Activated naive CD8-positive, alpha-beta T cell treated with anti-CD3 and anti-CD28 coated beads, Interleukin-2, amount 50 U/mL, for 24 hours (primary cell): ENCODE results near the gene TOM1L2.

Source experiments
- ATAC-seq: fragments of 150-1000 bp; cut with Tn5 transposase; one replicate; pipeline ENCODE4 v1.10.0; 2021
- DNase-seq: peaks from one replicate; pipeline ENCODE4 v3.0.0; 2021
- H3K27ac Mint-ChIP-seq: one replicate; pipeline ENCODE4 v1.8.0; 2021; ENCODE audit warnings: mild to moderate bottlenecking, mixed read lengths
- H3K27me3 Mint-ChIP-seq: one replicate; pipeline ENCODE4 v1.8.0; 2021; ENCODE audit warnings: mixed read lengths
- H3K36me3 Mint-ChIP-seq: one replicate; pipeline ENCODE4 v1.8.0; 2021; ENCODE audit warnings: low read depth, mixed read lengths
- H3K4me1 Mint-ChIP-seq: one replicate; pipeline ENCODE4 v1.8.0; 2021; ENCODE audit warnings: mixed read lengths
- H3K4me3 Mint-ChIP-seq: one replicate; pipeline ENCODE4 v1.8.0; 2021; ENCODE audit warnings: mild to moderate bottlenecking, moderate library complexity, mixed read lengths
- H3K9me3 Mint-ChIP-seq: one replicate; pipeline ENCODE4 v1.8.0; 2021; ENCODE audit warnings: mixed read lengths

TOM1L2 gene

GRCh38 chr17:17840751-17841591 lies 131.2 kb downstream of the TOM1L2 start:
- H3K36me3 Mint-ChIP-seq: peaks cover under 1% of the 10 kb centered on the region
- H3K9me3 Mint-ChIP-seq: no peaks in the 10 kb centered on the region
- peaks cover 39% of the 10 kb centered on the region for H3K4me1 Mint-ChIP-seq
- DNase-seq (no peak), ATAC-seq (no peak)
- peak overlapping the region; percentile 79 for H3K27ac Mint-ChIP-seq
- H3K27me3 Mint-ChIP-seq: no peaks in the 10 kb centered on the region
- peak overlapping the region; percentile 69 for H3K4me3 Mint-ChIP-seq

DNA sequence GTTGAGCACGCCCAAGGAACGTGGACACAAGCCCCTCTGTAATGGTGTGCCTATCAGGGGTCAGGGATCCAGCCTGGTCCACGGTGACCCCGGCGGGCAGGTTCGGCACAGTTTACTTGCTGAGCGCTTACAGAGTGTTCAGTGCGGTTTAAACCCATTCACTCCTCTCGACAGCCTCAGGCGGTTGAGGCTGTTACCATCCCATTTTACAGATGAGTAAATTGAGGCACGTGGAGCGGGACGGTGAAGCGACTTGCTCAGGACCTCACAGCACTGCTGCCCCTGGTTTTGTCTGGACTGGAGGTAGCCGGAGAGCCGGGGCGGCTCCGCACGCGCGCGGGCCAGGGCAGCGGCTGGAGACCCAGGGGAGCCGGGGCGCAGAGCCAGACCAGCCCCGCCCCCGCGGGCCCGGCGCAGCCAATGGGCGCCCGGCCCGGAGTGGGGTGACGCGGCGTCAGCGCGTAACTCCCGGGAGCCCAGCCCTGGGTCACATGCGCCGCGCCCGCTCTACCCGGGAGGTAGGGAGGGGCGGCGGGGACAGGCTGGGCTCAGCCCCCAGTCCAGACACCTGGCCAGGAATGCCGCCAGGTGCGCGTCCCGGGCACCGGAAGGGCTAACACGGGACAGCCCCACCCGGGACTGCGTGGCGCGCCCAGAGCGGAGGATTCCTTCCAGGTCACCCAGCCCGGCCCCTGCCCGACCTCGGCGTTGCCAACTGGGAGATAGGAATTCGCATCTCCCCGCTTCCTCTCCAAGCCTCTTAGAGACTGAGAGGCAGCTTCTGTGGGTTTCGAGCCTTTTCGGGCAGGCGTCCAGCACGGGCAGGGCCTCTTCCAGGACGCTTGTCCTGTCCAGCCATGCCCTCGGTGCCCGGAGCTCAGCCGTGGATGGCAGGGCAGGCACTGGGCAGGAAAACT lies 132.2 kb downstream of the TOM1L2 start:
- peaks cover 48% of the 10 kb centered on the region for H3K4me1 Mint-ChIP-seq
- peak; percentile 76 for ATAC-seq

GRCh38 chr17:17837966-17838962 lies 133.9 kb downstream of the TOM1L2 start:
- Mint-ChIP-seq H3K36me3 (peaks cover 18% of the 10 kb centered on the region), H3K4me1 (peaks cover 66% of the 10 kb centered on the region)
- ATAC-seq: no peak

More for the DNA sequence above, 132.2 kb downstream of the TOM1L2 start:
- Mint-ChIP-seq H3K36me3 (peaks cover 5% of the 10 kb centered on the region), H3K27me3 (no peaks in the 10 kb centered on the region), H3K27ac (peak overlapping the region; percentile 88), H3K4me3 (peak overlapping the region; percentile 80), H3K9me3 (no peaks in the 10 kb centered on the region)
- DNase-seq: peak; percentile 86

DNA sequence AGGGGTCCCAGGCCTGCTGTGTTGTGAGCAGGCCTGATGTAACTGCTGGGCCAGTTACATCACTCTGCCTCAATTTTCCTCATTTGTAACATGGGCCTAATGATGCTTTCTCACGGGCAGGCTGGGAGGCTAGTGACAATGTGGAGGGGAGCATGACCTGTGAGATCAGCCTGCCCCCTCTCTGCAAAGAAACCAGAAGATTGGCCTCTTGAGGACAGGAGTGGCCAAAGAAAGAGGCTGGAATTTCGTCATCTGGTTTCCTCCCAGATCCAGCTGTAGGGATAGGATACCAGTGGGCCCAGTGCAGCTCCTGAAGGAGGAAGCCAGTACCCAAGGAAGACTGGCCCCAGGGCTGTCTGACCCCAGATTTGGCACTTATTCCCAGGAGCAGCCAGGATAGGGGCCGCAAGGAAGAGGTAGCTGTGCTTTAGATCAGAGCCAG lies 134.8 kb downstream of the TOM1L2 start:
- no peaks in the 10 kb centered on the region for H3K27me3 Mint-ChIP-seq
- H3K27ac Mint-ChIP-seq: peak overlapping the region; percentile 74
- no peaks in the 10 kb centered on the region for H3K9me3 Mint-ChIP-seq
- ATAC-seq: no peak
- H3K4me3 Mint-ChIP-seq: peak overlapping the region; percentile 85
- no peak for DNase-seq
- H3K4me1 Mint-ChIP-seq: peaks cover 67% of the 10 kb centered on the region
- H3K36me3 Mint-ChIP-seq: peaks cover 19% of the 10 kb centered on the region

More at GRCh38 chr17:17837966-17838962, 133.9 kb downstream of the TOM1L2 start:
- DNase-seq: no peak
- Mint-ChIP-seq H3K27me3 (no peaks in the 10 kb centered on the region), H3K27ac (peak overlapping the region; percentile 74), H3K9me3 (no peaks in the 10 kb centered on the region), H3K4me3 (peak overlapping the region; percentile 10)

- DNase-seq: peak; percentile 81
- Mint-ChIP-seq H3K27me3 (no peaks in the 10 kb centered on the region), H3K36me3 (peaks cover 24% of the 10 kb centered on the region), H3K9me3 (no peaks in the 10 kb centered on the region), H3K4me1 (peaks cover 72% of the 10 kb centered on the region), H3K27ac (peak within 1 kb of the TSS; percentile 85), H3K4me3 (peak within 1 kb of the TSS; percentile 85)
- peak; percentile 27 for ATAC-seq
These were observed 135.3 kb downstream of the TOM1L2 start, which contains the start of gene SREBF1 for GRCh38 chr17:17836818-17837379. TSS of gene SREBF1 (minus strand) at chr17:17836986. CDS start at chr17:17836817, 169 bp downstream.

- ATAC-seq (peak; percentile 66), DNase-seq (peak; percentile 100)
- H3K4me1 Mint-ChIP-seq: peaks cover 74% of the 10 kb centered on the region
- no peaks in the 10 kb centered on the region for H3K9me3 Mint-ChIP-seq
- H3K27me3 Mint-ChIP-seq: no peaks in the 10 kb centered on the region
- peak overlapping the region; percentile 85 for H3K4me3 Mint-ChIP-seq
- H3K36me3 Mint-ChIP-seq: peaks cover 24% of the 10 kb centered on the region
- H3K27ac Mint-ChIP-seq: peak overlapping the region; percentile 85
These were observed 135.9 kb downstream of the TOM1L2 start for GRCh38 chr17:17836250-17836817.

- ATAC-seq: no peak
- peak; percentile 35 for DNase-seq
- Mint-ChIP-seq H3K4me3 (peak overlapping the region; percentile 85), H3K4me1 (peaks cover 70% of the 10 kb centered on the region), H3K27ac (peak overlapping the region; percentile 85), H3K9me3 (no peaks in the 10 kb centered on the region), H3K27me3 (no peaks in the 10 kb centered on the region), H3K36me3 (peaks cover 24% of the 10 kb centered on the region)
These were observed 136.6 kb downstream of the TOM1L2 start for GRCh38 chr17:17835415-17836249.

DNA sequence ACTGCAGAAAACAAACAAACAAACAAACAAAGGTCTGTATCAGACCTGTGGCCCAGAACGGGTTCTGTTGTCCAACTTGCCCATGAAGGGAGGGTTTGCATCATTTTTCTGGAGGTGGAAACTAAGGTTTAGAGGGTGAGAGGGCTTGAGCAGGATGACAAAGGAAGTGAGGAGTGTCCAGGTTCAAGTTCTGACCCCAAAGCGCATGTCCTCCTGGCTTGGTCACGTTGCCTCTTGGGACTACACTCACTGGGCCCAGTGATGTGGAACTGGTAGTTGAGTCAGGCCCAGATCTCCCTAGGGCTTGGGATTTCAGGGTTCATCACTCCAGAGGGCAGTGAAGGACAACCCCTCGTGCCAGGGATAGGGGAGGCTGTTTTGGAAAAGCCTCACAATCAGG lies 137.2 kb downstream of the TOM1L2 start:
- no peak for ATAC-seq
- no peak for DNase-seq
- Mint-ChIP-seq H3K9me3 (no peaks in the 10 kb centered on the region), H3K4me3 (peak overlapping the region; percentile 85), H3K4me1 (peaks cover 70% of the 10 kb centered on the region), H3K27ac (peak overlapping the region; percentile 85), H3K36me3 (peaks cover 24% of the 10 kb centered on the region), H3K27me3 (no peaks in the 10 kb centered on the region)

DNA sequence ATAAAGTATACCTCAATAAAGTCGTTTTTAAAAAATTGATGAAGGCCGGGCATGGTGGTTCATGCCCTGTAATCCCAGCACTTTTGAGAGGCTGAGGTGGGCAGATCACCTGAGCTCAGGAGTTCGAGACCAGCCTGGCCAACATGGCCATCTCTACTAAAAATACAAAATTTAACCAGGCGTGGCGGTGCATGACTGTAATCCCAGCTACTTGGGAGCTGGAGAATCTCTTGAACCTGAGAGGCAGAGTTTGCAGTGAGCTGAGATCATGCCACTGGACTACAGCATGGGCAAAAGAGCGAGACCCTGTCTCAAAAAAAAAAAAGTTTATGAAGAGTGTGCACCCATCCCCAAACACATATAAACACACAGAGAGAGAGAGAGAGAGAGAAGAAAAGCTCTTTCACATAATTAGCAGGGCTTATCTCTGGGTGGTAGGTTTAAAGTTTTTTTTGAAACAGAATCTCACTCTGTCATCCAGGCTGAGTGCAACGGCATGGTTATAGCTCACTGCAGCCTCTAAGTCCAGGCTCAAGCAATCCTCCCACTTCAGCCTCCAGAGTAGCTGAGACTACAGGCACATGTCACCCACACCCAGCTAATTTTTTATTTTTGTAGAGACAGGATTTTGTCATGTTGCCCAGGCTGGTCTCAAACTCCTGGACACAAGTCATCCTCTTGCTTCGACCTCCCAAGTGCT lies 138.4 kb downstream of the TOM1L2 start:
- DNase-seq: no peak
- Mint-ChIP-seq H3K4me3 (peak overlapping the region; percentile 85), H3K9me3 (no peaks in the 10 kb centered on the region), H3K36me3 (peaks cover 24% of the 10 kb centered on the region), H3K27ac (peak overlapping the region; percentile 85), H3K27me3 (no peaks in the 10 kb centered on the region), H3K4me1 (peaks cover 59% of the 10 kb centered on the region)
- no peak for ATAC-seq

DNA sequence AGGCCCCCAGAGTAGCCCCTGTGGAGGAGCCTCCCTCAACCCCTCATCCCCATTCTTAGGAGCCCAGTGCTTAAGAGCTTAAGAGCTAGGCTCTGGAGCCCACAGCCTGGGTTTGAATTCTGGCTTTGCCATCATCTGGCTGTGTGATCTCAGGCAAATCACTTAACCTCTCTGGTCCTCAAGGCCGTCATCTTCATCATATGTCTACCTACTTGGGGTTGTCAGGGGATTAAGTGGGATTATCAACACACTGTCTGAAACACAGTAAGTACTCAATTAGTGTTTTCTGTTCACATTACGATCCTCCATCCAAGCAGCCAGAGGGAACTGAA lies 140.2 kb downstream of the TOM1L2 start:
- Mint-ChIP-seq H3K4me3 (no peak overlapping the region), H3K9me3 (no peaks in the 10 kb centered on the region), H3K4me1 (peaks cover 51% of the 10 kb centered on the region), H3K36me3 (peaks cover 24% of the 10 kb centered on the region), H3K27me3 (no peaks in the 10 kb centered on the region), H3K27ac (no peak overlapping the region)
- DNase-seq (no peak), ATAC-seq (no peak)

DNA sequence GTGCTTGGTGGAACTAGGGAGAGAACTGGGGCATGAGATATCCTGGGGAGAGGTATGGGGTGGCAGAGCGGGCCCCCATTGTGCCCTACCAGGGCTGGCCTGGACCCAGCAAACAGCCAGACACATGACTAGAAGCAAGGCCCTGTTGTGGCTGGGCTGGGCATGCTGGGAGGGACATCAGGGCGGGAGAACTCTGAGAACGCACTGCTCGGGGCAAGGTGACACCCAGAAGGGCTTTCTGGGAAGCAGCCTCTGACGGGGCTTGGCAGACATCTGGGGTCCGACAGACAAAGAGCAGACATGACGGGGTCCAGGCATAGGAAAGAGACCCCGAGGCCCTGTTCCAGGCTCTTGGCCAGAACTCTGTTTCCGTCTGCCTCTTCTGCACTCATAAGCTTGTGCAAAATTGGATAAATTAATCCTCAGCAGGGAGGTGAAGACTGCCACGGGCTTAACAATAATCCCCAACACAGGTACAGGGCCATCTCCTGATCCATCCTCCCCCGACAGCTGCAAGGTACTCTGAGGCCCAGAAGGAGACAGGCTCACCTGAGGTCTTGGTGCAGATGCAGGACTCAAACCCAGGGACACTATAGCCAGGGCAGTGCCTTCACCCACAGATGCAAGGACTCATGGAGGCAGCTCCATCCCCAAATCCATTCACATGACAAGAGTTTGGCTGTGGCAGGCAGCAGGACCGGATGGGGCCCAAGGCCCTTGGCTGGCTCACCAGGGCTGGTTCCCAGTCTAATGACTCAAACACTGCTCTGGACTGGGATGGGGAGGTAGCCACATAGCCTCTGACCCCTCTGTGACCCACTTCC lies 140.8 kb downstream of the TOM1L2 start:
- Mint-ChIP-seq H3K9me3 (no peaks in the 10 kb centered on the region), H3K36me3 (peaks cover 26% of the 10 kb centered on the region), H3K27me3 (no peaks in the 10 kb centered on the region), H3K4me3 (no peak overlapping the region), H3K27ac (no peak overlapping the region), H3K4me1 (peaks cover 55% of the 10 kb centered on the region)
- no peak for ATAC-seq
- no peak for DNase-seq
